Endometrium (tissue), 2 donors: ENCODE results near the gene NXNL1.
"Not testable (repeated sequence)": the region's sequence is repeated elsewhere in the genome, so short reads cannot be mapped to it uniquely, and the experiment has no call there.

ENCODE experiments used
- FAIRE-seq: peaks from 2 replicates; lab custom pipeline; 2012; peaks lifted over from hg19 to GRCh38; lab: Jason Lieb, UNC
- donor health status: control.
- donor health status: control.

NXNL1 gene

DNA sequence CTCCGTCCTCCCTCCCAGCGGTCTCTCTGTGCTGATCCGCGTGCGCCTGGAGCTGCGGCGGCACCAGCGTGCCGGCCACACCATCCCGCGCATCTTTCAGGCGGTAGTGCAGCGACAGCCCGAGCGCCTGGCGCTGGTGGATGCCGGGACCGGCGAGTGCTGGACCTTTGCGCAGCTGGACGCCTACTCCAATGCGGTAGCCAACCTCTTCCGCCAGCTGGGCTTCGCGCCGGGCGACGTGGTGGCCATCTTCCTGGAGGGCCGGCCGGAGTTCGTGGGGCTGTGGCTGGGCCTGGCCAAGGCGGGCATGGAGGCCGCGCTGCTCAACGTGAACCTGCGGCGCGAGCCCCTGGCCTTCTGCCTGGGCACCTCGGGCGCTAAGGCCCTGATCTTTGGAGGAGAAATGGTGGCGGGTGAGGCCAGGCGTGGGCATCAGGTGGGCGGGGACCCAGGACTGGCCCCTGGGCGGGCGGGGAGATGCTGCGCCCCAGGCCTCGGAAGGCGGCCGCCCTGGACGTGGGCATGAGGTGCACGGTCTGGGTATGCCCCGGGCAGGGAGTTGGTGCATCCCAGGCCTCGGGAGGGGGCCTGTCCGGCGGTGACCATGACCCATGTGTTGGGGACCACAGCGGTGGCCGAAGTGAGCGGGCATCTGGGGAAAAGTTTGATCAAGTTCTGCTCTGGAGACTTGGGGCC is 26.0 kb upstream of the NXNL1 start:
- FAIRE-seq = no peak

DNA sequence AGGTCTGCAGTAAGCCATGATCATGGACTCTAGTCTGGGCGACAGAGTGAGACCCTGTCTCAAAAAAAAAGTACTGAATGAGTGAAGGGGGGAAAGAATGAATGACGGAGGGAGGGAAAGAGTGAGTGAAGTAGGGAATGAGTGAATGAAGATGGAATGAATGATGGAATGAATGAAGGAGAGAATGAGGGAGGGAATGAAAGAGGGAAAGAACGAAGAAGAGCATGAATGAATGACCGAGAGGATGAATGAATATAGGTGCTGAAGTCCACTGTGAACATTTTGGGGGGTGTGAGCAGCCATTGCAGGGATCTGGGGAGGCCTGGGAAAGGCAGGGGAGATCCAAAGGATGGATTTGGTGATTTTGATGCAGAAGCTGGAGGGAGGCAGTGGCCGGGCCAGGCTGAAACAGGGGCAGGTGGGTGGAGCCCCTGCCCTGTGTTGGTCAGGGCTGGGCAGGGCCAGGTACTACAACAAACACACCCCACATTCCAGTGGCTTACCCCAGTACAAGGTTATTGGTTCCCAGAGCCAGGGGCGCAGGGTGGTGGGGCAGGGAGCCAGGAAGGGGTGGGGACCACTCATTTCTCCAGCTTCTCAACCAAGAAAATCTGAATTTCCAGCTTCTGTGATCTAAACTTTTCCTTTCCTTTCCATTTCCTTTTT is 23.9 kb upstream of the NXNL1 start:
- FAIRE-seq = no peak

GRCh38 chr19:17483605-17484002 is 22.9 kb upstream of the NXNL1 start:
- FAIRE-seq = no peak

DNA sequence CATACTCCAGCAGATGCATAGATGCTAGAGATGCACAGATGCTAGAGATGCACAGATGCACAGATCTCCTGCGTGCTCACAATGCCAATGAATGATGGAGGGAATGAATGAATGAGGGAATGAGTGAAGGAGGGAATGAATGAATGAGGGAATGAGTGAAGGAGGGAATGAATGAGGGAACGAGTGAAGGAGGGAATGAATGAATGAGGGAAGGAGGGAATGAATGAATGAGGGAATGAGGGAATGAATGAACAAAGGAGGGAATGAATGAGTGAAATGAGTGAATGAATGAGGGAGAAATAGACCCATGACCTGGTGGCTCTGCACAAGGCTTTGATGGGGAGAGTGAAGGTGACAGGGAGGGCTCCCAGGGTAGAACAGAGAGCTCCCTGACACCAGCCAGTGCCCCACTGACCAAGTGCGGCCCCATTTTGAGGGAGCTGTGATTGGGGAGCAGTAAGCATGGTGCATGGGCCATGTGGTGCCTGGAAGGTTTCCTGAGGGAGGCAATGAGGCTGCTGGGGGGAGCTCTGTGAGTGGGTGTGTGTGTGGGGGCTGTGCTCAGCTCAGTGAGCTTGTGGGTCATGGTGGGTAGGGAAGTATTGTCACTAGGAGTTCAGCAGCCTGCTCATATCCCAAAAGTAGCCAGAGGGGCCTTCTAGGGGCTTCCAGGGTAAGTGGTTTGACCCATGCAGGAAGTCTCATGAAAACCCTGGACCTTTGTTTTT is 22.3 kb upstream of the NXNL1 start:
- no peak for FAIRE-seq

DNA sequence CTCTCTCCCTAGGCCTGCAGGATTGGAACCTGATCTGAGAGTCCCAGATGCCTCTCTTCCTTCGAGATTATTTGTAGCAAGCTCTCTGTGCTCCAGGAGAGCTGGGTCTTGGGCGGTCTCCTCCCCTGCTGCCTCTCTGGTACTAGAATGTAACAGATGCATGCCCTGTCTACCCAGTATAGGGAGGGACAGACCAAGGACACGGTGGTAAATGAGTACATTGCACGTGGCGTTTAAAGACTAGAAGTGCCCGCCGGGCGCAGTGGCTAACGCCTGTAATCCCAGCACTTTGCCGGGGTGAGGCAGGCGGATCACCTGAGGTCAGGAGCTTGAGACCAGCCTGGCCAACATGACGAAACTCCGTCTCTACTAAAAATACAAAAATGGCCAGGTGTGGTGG is 21.3 kb upstream of the NXNL1 start:
- no peak for FAIRE-seq

DNA sequence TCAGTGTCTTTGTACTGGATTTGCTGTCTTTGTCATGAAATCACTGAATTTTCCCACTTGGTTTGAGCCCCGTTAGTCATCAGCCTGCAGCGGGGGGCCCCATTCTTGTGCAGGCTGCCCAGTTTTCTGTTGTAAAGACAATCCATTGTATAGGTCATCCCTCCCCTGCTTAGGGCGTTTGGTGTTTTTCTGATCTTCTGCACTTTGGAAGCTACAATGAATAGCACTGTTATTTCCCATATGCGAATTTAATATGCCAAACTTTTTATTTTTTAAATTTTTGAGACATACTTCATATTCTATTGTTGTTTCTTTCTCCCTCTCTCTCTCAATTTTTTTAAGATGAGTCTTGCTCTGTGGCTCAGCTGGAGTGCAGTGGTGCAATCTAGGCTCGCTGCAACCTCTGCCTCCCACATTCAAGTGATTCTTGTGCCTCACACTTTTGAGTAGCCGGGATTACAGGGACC is 18.6 kb upstream of the NXNL1 start:
- no peak for FAIRE-seq

GRCh38 chr19:17475541-17476115 is 14.9 kb upstream of the NXNL1 start:
- no peak for FAIRE-seq

GRCh38 chr19:17475011-17475540 is 14.3 kb upstream of the NXNL1 start:
- not testable (repeated sequence) for FAIRE-seq

- no peak for FAIRE-seq
Measured at GRCh38 chr19:17473041-17473440, 12.3 kb upstream of the NXNL1 start.

- FAIRE-seq = no peak
Measured at GRCh38 chr19:17471410-17472125, 10.8 kb upstream of the NXNL1 start.

DNA sequence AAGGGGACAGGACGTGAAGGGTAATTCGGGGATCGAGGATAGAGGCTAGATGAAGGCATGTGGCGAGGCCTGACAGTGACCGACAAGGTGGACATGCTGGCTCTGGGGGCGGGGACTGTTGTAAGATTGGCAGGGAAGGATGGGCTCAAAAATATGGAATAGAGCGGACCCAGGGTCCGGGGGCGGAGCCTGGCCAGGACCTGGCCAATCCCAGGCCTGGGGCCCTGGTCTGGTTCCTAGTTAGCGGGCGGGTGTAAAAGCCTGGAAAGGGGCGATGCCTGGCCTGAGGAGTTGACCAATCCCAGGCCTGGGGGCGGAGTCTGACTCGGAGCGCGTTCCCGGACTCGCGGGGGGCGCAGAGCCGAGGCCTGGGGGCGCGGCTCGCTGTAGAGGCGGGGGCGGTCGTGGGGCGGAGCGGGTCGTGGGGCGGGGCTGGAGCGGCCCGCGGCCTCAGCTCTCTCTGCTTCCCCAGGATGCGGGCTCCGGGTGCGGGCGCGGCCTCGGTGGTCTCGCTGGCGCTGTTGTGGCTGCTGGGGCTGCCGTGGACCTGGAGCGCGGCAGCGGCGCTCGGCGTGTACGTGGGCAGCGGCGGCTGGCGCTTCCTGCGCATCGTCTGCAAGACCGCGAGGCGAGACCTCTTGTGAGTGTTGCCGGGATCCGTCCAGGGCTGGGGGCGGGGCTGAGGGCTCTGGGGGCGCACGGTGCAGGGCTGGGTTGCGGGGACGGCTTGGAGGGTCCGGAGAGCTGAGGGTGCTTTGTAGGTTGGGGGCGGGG is 9.5 kb upstream of the NXNL1 start, which contains the start of gene SLC27A1:
TSS of gene SLC27A1 (plus strand) at position 457 of the 774 bp plus-strand sequence. CDS start at position 474, 17 bp downstream.
- peak; percentile 90 for FAIRE-seq

DNA sequence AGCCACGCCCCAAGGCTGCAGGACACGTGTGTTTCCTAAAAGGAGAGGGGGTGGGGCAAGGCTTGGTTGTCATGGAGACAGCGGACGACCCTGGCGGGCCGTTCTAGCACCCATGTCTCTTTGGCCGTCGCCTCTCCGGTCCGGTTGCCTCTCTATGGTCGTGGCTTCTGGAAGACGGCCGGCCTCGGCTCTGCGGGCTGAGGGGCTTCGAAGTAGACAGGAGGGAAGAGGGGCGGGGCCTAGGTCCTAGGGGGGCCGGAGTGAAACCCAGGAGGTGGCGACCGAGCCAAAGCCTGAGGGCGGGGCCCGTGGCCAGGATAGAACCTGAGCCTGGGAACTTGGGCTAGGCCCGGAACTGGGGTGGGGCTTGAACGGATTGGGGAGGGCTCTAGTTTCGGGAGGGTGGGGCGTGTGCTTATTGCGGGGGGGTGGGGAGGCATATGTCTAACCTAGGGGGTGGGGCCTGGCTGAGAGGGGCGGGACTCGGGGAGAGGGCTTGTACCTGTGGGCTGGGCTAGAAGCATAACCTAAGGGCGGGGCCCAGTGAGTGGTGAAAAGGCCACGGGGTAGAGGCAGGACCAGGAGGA is 8.8 kb upstream of the NXNL1 start:
- peak; percentile 45 for FAIRE-seq

GRCh38 chr19:17469092-17469480 is 8.4 kb upstream of the NXNL1 start:
- no peak for FAIRE-seq

DNA sequence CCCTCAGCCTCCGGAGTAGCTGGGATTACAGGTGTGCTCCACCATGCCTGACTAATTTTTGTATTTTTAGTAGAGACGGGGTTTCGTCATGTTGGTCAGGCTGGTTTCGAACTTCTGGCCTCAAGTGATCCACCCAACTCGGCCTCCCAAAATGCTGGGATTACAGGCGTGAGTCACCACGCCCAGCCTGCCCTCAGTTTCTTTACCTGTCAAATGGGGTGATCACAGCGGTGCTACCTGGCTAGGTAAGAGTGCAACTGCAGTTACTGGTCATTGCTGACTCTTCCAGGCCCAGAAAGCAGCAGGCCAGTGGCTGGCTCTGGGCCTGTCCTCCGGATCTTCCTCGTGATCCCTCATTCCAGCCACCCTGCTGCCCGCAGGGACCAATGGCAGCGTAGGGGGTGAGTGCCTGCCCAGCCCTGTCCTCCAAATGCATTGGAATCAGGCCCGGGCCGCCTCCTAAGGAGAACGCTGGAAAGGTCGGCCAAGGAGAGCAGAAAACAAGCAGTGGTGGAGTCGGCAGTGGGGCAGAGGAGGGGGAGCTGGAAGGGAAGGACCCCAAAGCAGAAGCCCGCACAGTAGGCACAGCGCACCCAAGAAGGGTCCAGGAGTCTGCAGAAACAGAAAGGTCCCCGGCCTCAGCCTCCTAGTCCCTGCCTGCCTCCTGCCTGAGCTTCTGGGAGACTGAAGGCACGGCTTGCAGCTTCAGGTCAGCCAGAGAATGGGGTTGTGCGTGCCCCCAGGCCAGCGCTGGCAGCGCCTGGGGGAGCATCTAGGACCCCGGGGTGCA is 7.8 kb upstream of the NXNL1 start:
- no peak for FAIRE-seq

- no peak for FAIRE-seq
Measured at GRCh38 chr19:17467471-17468301, 7.0 kb upstream of the NXNL1 start.

DNA sequence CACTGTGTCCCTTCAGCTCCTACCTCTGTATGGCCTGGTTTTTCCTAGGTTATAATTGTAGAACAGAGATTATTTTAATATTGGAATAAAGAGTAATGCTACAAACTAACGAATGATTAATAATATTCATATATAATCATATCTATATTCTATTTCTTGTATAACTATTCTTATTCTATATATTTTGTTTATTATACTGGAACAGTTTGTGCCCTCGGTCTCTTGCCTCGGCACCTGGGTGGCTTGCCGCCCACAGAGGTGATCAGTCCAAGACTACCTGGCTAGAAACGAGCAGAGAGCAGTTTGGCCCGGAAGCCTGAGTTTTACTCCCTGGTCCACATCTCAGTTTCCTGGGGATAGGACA is 5.7 kb upstream of the NXNL1 start:
- FAIRE-seq = no peak

DNA sequence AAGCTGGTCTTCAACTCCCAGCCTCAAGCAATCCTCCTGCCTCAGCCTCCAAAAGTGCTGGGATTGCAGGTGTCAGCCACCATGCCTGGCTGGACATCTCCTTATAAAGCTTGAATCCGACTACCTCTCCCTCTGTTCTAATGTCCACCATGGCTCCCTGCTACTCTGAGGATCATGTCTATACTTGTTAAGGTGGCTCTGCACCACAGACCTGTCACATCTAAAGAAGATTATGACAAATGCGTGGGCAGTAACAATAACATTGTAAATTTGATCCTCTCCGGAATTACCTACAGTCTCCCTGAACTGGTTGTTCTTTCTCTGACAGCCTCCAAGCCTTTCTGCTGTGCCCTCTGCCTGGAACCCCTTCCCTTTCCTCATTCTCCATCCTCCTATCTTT is 1.8 kb downstream of the NXNL1 start:
- no peak for FAIRE-seq

GRCh38 chr19:17457616-17458015 is 3.1 kb downstream of the NXNL1 start:
- no peak for FAIRE-seq

- no peak for FAIRE-seq
Measured at GRCh38 chr19:17456127-17456526, 4.6 kb downstream of the NXNL1 start.
